Activated T-cell treated with anti-CD3 and anti-CD28 coated beads, Interleukin-2, amount 50 U/mL, for 1 hour (primary cell): ENCODE measurements around the gene MEF2B.
A peak's percentile ranks its signal among the peaks of the same experiment; 100 is the strongest.

Source experiments
- DNase-seq: peaks from one replicate; pipeline ENCODE4 v3.0.0-alpha.2; 2020

The MEF2B gene

DNA sequence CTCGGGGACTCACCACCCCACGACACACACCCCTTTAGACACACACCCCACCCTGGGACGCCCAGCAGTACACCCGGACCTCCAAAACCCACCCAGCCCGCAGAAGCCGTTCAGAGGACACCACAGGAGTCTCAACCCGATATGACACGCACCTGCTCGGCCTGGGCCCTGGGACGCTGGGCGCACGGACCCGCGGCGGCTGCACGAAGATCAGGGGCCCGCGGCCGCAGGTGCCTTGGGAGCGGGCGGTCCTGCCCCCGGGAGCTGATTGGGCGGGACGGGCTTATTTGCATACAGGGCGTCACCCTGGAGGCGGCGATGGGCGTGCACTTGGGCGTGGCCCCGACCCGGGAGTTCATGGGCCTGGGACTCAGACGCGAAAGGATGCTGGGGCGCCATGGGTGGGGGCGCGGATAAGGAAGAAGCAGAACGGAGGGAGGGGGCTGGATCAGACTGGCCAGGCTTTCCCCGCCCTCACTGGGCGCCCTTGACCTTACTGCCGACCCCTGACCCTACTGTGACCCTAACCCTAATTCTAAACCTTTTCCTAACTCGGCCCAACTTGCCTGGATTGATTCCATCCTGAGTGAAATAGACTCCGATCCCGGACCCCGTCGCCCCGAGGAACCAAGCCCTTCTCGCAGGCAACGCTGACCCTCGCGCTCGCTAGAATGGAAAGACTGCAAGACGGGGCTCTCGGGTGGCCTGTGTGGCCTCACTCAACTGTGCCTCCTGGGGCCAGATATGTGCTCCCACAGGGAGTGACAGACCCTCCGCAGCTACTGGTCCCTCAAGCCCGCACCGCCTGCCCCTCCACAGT is at the start of gene MEF2B:
MEF2B (minus strand) TSS at position 211 of the 820 bp plus-strand sequence. CDS start 19,528 bp downstream, outside the sequence.
- peak; percentile 81 for DNase-seq

DNA sequence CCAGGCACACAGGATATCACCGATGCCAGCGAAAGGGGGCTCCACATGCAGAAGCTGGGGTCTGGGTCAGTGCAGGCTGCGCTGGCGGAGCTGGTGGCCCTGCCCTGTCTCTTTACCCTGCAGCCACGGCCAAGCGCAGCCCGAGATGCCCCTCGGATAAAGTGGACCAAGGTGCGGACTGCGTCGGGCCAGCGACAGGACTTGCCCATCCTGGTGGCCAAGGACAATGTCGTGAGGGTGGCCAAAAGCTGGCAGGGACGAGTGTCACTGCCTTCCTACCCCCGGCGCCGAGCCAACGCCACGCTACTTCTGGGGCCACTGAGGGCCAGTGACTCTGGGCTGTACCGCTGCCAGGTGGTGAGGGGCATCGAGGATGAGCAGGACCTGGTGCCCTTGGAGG is 48.8 kb upstream of the MEF2B start:
- no peak for DNase-seq

DNA sequence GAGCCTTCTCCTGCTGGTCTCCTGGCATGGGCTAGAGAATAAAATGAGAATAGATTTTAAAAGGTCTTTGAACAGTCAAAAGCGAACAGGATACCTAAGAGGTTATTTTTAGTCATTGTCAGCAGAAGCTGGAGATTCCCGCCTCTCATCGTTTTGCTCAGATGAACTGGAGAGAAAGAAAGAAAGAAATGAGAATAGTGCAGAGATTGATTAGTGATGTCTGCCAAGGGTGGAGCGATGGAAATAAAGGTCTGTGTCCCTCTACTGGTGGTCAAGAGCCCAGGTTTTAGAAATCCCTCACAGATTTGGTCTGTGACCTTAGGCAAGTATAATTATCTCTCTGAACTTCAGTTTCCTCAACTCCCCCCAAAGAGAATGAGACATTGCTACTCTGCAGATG is 47.0 kb upstream of the MEF2B start:
- DNase-seq, result no peak

DNA sequence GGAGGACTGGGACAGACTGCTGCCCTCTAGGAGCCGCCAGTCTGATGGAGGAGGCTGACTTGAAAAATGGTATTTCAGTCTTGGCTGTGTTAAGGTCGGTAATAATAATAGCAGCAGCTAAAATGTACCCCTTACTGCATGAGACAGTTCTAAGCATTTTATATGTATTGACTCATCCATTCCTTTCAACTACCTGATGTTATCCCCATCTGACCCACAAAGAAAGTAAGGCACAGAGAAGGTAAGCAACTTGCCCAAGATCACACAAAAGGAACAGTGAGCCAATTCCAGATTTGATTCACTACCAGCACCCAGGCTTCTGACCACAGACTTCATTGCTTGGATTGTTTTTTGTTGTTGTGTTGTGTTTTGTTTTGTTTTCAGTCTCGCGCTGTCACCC is 45.7 kb upstream of the MEF2B start:
- no peak for DNase-seq

DNA sequence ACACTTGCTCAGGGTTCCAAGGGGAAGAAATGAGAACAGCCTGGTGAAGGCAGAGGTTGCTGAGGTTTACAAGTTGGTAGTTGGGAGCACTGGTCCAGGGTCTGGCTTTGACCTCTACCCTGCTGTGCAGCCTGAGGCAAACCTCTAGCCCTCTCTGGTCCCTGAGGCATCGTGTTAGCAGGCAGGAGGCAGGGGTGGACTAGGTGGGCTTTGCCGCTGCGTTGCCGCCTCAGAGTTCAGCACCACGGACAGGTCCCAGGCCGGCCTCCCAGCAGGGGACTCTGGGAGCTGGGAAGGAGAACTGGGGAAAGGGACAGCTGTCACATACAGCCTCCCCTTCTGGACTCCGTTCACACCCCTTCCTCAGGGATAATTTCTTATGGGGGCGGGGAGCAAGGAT is 44.8 kb upstream of the MEF2B start:
- peak; percentile 37 for DNase-seq

DNA sequence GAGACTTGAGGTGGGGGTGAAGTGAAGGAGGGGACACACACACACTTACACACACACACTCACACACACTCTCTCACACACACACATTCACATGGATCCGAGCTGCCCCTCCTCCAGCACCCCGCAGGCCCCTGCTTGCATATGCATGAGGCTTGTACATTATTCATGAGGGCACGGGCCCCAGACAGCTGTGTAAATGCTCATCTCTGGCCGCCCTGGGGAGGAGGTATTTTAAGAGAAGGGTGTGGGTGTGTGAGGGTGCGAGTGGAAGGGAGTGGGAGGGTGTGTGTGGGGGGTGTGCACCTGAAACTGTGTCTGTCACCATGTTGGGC is 44.1 kb upstream of the MEF2B start:
- no peak for DNase-seq

DNA sequence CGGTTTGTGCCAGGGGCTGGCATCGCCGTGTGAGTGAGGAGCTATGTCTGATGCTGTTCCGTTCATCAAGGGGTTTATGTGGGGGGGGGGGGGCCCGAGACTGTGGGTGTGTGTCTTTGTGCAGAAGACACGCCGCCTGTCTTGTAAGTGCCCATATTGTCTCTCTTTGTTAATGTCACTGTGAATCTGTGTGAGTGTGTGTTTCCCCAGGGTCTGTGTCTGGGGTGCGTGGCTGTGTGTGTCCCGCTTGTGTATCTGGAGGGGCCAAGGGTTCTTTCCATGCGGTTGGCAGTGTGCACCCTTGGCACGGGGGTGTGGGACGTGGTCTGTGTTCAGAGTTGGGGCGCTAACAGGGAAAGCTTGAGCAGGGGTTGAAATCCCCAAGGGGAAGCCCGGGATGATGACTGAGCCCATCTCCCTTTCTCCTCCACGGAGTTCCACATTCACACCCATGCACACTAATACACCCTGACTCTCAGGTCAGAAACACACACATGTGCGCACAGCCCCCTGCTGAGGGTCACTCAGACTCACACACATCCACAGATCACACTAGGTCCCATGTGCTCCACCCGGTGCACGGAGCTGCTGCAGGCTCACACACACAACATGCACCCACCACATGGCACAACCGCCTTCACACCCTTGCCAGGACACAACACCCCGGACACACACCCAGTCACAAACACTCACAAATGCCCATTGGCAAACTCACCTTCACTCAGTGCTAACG is 43.5 kb upstream of the MEF2B start:
- no peak for DNase-seq

DNA sequence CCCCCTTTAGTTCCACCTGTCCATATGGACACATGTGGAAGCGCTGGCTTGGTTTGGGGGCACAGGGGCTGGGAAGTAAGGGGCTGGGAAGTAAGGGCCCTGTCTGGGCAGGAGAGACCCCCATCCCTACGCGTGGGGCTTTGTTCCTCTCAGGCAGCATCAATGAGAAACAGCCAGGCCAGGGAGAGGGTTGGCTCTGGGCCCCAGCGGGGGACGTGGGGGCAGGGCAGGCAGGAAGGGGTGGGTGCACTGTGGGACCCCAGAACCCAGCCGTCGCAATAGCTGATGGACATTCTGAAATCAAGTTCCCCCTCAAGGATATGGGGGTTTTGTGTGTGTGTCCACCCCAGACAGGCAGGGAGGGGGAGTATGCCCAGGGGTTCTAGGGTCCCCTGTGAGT is 42.9 kb upstream of the MEF2B start:
- DNase-seq, result no peak

DNA sequence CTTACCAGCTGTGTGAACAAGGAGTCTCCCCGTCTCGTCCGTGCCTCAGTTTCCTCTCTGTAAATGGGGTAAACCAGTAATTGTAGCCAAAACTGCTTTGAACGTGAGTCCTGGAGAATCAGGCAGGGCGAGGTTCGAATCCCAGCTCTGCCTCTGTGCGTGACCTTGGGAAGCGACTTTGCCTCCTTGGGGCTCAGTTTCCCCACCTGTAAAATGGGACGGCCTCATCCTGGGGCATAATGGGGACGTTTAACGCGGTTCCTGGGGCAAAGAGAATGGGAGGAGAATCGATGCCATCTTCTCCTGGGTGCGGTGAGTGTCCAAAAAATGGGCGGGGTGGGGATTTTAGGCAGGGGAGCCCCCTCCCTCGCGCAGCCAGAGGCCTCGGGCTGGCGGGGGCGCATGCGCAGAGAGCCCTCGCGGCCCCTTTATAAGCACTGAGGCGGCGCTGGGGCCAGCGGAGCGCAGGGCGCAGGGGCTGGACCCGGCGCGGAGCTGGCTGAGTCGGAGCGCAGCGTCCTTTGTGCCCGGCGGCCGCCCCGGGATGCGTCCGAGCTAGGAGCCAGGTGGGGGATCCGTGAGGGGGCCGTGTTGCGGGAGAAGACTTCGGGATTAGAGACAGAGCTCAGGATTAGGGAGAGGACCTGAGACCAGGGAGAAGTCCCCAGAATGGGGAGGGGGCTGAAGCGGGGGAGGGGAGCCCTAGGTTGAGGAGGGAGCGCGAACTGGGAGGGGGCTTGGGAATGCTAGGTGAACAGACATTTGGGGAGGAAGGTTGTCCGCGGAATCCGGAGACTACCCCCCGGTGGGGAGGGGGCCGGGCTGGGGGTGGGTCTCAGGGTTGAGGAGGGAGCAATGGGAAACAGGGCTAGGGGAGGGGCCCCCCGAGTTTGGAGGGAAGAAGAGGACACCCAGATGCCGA is 41.7 kb upstream of the MEF2B start, which contains the start of gene NCAN:
NCAN (plus strand) TSS at position 460 of the 922 bp plus-strand sequence. CDS start 4,996 bp downstream, outside the sequence.
- DNase-seq, result no peak

DNA sequence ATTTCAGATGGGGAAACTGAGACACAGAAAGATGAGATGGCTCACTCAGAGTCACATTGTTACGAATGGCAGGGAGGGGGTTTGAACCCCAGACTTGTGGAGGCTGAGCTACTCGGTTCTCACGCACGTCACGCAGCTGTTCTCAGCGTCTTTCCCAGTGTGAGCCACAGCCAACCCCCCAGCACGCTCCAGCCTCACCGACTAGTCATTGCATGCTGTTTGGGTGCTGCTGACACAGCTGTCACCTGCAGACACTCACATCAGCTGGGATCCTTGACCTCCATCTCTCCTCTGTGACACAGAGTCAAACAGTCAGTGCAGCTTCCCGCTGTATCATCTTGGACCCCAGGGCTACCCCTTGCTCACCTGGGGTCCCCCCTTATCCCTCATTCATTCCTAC is 39.3 kb upstream of the MEF2B start:
- DNase-seq, result no peak

DNA sequence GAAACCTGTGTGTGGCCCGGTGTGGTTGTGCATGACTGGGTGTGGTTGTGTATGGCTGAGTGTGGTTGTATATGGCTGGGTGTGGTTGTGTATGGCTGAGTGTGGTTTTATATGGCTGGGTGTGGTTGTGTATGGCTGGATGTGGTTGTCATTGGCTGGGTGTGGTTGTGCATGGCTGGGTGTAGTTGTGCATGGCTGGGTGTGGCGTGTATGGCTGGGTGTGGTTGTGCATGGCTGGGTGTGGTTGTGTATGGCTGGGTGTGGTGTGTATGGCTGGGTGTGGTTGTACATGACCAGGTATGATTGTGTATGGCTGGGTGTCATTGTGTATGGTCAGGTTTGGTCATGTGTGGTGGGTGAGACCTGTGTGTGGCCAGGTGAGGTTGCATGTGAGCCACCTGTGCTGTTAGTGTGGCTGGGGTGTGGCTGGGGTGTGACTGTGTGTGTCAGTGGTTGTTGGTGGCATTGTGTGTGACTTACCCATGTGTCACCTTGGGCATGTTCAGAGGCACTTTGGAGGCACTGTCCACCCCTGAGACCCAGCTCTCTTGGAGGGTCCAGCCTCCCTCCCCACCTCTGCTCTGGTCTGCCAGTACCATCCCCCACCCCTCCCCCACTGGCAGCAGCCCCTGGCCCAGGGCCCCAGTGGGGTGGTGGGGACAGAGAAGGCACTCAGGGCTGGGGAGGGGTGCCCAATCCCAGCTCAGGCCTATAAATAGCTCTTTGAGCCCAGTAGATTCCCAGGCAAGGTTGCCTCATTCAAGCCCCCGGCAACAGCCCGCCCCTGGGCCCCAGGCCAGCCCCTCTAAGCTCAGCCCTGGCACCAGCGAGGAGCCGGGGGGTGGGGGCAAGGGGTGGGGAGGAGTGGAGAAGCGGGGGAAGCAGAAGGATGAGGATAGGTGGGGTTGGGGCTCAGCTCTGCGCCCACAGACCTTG is 37.8 kb upstream of the MEF2B start:
- DNase-seq, result no peak

DNA sequence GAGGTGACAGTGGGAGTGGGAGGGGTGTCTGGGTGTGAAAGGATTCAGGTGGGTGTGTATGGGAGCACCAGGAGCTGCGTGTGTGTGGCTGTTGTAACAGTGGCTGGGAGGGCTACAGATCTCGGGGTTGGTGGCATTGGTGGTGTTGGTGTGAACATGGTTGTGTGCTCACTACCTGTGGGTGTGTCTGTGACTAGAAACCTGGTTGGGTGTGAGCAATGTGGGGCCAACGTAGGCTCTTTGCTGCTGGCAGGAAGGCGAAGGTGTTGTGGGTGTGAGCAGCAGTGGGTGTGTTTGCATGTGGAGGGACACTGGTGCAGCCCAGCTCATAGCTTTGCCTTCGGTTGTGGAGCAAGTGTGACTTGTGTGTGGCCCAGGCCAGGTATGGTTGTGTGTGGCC is 36.9 kb upstream of the MEF2B start:
- no peak for DNase-seq

DNA sequence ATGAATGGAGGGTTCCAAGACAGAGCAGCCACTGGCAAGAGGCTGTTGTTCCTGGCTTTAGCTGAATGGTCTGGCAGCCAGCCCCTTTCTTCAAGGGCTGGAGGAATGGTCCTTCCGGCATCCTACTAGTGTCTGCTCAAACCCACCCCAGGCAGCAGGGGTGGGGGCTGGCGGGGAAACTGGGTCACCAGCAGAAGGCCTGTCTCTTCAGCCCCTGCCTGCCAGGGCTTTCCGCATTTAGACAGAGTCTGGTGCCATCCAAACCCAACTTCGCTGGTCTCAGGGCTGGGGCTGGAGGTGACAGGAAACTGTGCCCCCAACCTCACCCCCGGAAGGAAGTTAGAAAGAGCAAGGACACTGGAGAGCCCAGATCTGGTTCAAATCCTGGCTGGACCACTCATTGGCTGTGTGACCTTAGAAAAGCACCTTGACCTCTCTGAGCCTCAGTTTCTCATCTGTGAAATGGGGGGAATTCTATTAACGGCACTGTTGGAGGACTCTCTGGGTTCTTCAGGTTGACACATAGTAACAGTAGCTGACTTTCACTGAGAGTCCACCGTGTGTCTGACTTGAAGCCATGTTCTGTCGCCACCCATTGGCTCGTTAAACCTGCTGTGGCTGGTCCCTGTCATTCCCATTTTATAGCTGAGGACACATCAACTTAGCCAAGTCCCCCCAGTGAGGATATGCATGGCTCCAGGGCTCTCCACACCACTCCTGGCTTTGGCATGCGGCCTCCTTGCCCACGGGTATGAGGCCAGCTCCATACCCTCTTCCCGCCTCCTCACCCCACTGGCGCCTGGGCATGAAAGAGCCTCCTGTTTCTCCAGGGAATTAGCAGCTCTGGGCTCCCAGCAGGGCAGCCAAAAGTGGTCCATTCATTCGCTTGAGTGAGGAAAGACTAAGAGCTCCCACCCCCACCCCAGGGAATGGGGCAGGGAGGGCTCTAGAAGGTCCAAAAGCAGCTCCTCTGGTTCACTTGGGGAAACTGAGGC is 35.6 kb upstream of the MEF2B start:
- no peak for DNase-seq

DNA sequence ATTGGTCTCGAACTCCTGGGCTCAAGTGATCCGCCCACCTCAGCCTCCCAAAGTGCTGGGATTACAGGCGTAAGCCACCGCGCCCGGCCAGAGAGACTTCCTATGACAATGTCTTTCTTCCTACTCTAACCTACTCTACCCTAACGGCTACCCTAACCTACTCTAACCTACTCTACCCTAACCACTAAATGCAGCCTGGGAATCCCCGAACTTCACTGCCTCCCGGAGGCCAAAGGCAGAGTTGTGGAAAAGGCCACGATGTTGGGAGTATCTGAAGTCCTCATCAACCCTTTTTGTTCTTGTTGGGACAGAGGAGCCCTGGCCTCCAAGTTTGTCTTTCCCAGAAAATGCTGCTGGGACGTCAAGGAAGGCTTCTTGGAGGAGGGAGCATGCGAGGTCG is 34.1 kb upstream of the MEF2B start:
- DNase-seq, result no peak

DNA sequence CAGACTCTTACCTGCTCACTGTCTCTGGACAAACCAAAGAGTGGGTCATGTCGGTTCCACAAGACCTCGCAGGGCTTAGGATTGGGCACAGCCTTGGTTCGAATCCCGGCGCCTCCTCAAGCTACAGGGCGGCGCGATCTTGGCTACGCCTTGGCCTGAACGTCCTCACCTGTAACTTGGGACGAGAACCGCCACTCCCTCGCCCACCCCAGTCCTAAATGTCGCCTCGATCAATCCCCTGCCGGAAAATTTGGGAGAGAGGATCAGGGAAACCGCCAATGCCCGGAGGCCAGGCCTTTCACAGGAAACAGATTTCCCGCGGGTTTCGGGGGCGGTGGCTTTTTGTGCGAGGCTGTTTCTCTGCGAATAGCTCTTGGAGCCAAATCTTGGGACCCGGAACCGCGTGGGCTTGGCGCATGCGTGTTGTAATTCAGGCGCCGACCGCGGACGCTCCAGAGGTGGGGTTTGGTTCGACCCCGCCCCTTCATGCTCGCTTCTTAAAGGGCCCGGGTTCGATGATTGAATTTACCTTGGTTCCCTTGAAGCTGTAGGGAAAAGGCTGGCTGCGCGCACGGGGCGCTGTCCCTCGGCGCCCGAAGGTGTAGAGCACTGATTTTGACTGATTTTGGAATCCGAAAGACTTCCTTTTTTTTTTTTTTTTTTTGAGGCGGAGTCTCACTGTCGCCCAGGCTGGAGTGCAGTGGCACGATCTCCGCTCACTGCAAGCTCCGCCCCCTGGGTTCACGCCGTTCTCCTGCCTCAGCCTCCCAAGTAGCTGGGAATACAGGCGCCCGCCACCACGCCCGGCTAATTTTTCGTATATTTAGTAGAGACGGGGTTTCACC is 33.2 kb upstream of the MEF2B start, which contains the start of gene NR2C2AP:
NR2C2AP (minus strand) TSS at position 403 of the 845 bp plus-strand sequence; CDS start at position 49, 354 bp downstream.
- peak; percentile 91 for DNase-seq

DNA sequence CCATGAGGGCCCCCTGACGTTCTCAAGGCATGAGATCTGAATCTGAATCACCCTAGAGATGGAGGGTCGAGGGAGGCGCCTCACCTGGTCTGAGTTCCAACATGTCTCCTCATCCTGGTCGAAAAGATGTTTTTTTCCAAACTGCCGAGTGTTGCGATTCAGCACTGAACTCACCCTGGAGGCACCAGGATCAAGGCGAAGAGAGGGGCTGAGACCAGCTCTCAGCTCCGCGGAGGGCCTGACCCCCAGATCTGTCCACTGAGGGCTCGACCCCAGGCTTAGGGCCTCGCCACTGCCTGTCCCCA is 32.6 kb upstream of the MEF2B start:
- DNase-seq, result no peak

DNA sequence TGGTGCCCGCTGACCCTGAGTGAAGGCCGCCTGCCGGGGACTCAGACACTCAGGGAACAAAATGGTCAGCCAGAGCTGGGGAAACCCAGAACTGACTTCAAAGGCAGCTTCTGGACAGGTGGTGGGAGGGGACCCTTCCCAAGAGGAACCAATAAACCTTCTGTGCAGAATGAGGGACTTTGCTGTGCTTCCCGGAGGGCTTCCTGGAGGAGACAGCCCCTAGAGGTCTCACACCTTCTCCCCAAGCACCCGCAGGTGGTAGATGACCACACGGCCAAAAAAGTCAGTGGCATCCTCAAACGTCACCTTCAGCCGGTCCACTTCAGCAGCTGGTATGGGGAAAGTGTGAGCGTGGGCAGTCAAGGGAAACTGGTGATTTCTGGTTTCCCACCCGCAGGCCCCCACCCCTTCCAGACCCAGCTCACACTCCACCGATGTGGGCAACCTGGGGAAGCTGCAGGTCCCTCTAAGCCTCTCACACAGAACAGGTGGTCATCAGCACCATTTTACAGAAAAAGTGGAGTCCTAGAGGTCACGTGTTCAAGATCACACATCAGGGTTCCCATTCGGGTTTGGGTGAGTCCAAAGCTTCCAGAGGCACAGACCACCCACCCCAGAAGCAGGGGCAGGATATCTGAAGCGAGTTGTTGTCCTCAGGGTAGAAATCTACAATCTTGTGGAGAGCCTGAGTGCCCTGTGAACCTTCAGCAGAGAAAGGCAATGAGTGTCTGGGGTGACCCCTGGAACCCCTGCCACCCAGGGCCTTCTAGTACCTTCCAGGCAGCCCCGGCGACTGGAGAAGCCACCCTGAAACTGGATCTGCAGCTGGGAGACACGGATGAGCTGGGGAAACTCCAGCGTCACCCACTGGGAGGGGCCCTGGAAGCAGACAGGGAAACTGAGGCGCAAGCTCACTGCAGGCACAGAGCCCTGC is 31.9 kb upstream of the MEF2B start:
- DNase-seq, result no peak

DNA sequence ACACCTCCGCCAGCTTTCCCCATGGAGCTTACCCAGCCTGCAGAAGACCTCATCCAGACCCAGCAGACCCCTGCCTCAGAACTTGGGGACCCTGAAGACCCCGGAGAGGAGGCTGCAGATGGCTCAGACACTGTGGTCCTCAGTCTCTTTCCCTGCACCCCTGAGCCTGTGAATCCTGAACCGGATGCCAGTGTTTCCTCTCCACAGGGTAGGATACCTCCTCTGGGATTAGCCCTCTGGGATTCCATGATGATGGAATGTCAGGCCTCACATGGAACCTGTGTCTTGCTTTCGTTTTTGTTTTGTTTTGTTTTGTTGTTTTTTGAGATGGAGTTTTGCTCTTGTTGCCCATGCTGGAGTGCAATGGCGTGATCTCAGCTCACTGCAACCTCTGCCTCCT is 23.9 kb upstream of the MEF2B start:
- DNase-seq, result no peak
